Measurements from ENCODE around the gene RHBG. TPM values are rescaled to one million over a fixed set of nuclear protein-coding genes. Genes with fewer than 3 reads are reported as not detected.
"Not testable (repeated sequence)": the region's sequence is repeated elsewhere in the genome, so short reads cannot be mapped to it uniquely, and the experiment has no call there.

The RHBG gene
- total RNA-seq, 4 donors from 2014 or later, result not detected

- H3K4me3 ChIP-seq, result no peak overlapping the region
- H3K36me3 ChIP-seq, result no peaks in the 10 kb centered on the region
- H3K4me1 ChIP-seq, result peaks cover 0 to 8% (median 3%) of the 10 kb centered on the region in 4 donors
- H3K27me3 ChIP-seq, result peaks cover 73% of the 10 kb centered on the region
- 90 to 100% methylated on average over 3 to 7 of the region's 7 CpGs for WGBS, 2 donors (ENCODE audit: low coverage in 1 of 2)
- no peaks in the 10 kb centered on the region for H3K9me3 ChIP-seq
- TF ChIP-seq CTCF (IDR thresholded peaks at IDR 0.05) (no peak), POLR2AphosphoS5 (IDR thresholded peaks at IDR 0.05) (no peak), POLR2A (IDR thresholded peaks at IDR 0.05) (no peak), EP300 (IDR thresholded peaks at IDR 0.05; ENCODE audit: low read depth) (no peak)
- H3K27ac ChIP-seq, result no peak overlapping the region
- DNase-seq, result no peak
- in situ Hi-C loops (cut with MboI; ENCODE audit: low pct_ligation_motif_present in 1 of 4, low pct_unique_long_range_greater_than_20kb in 1 of 4, low sequenced_read_pairs in 3 of 4), result no loop called here
- intact Hi-C loops (cut with DNase I; ENCODE audit: low total_unique reads), result no loop called here
These were observed 803 bp upstream of the RHBG start for GRCh38 chr1:156368157-156368658.

GRCh38 chr1:156369685-156370286 lies 775 bp downstream of the RHBG start:
- in situ Hi-C loops (cut with MboI; ENCODE audit: low pct_ligation_motif_present in 1 of 4, low pct_unique_long_range_greater_than_20kb in 1 of 4, low sequenced_read_pairs in 3 of 4); DNase-seq; H3K4me1 ChIP-seq; H3K36me3 ChIP-seq; H3K9me3 ChIP-seq; intact Hi-C loops (cut with DNase I; ENCODE audit: low total_unique reads); H3K4me3 ChIP-seq; H3K27ac ChIP-seq: not testable (repeated sequence)
- 89 to 92% methylated on average over 5 to 10 of the region's 10 CpGs for WGBS, 2 donors (ENCODE audit: low coverage in 1 of 2)
- H3K27me3 ChIP-seq, result peaks cover 67% of the 10 kb centered on the region

- WGBS, 2 donors (ENCODE audit: low coverage in 1 of 2), result 10 to 34% methylated on average over 2 to 6 of the region's 7 CpGs
These were observed 2.7 kb downstream of the RHBG start for GRCh38 chr1:156371553-156372264.

GRCh38 chr1:156372265-156372586 lies 3.2 kb downstream of the RHBG start:
- Histone ChIP-seq H3K9me3 (no peaks in the 10 kb centered on the region), H3K27me3 (peaks cover 52% of the 10 kb centered on the region), H3K36me3 (no peaks in the 10 kb centered on the region), H3K4me3 (no peak overlapping the region), H3K27ac (no peak overlapping the region), H3K4me1 (peaks cover 0 to 8% (median 3%) of the 10 kb centered on the region in 4 donors)
- no peak for DNase-seq
- TF ChIP-seq EP300 (IDR thresholded peaks at IDR 0.05; ENCODE audit: low read depth) (no peak), POLR2AphosphoS5 (IDR thresholded peaks at IDR 0.05) (no peak), CTCF (IDR thresholded peaks at IDR 0.05) (no peak), POLR2A (IDR thresholded peaks at IDR 0.05) (no peak)
- intact Hi-C loops (cut with DNase I; ENCODE audit: low total_unique reads), result no loop called here
- in situ Hi-C loops (cut with MboI; ENCODE audit: low pct_ligation_motif_present in 1 of 4, low pct_unique_long_range_greater_than_20kb in 1 of 4, low sequenced_read_pairs in 3 of 4), result no loop called here

More at GRCh38 chr1:156371553-156372264, 2.7 kb downstream of the RHBG start:
- Histone ChIP-seq H3K9me3 (no peaks in the 10 kb centered on the region), H3K27me3 (peaks cover 53% of the 10 kb centered on the region), H3K27ac (no peak overlapping the region), H3K4me1 (peaks cover 0 to 8% (median 3%) of the 10 kb centered on the region in 4 donors), H3K36me3 (no peaks in the 10 kb centered on the region), H3K4me3 (no peak overlapping the region)
- intact Hi-C loops (cut with DNase I; ENCODE audit: low total_unique reads), result no loop called here
- DNase-seq, result no peak
- in situ Hi-C loops (cut with MboI; ENCODE audit: low pct_ligation_motif_present in 1 of 4, low pct_unique_long_range_greater_than_20kb in 1 of 4, low sequenced_read_pairs in 3 of 4), result no loop called here
- TF ChIP-seq POLR2AphosphoS5 (IDR thresholded peaks at IDR 0.05) (no peak), EP300 (IDR thresholded peaks at IDR 0.05; ENCODE audit: low read depth) (no peak), CTCF (IDR thresholded peaks at IDR 0.05) (no peak), POLR2A (IDR thresholded peaks at IDR 0.05) (no peak)
